ENCODE results near the gene FAM3A. TPM values are rescaled to one million over a fixed set of nuclear protein-coding genes. Genes with fewer than 3 reads are reported as not detected.

Gene FAM3A
- total and polyA plus RNA-seq, 2 of the 8 experiments (the other 6 are each of a cell fraction or from before 2014, with no cell fraction given) = 16.2 to 18.6 TPM

GRCh38 chrX:154460326-154460725, 55.7 kb downstream of the FAM3A start (continued):
- TF ChIP-seq CHD7 (IDR thresholded peaks at IDR 0.05; ENCODE audit: insufficient replicate concordance, low read length) = no peak
- TF ChIP-seq SRF (IDR thresholded peaks at IDR 0.05; ENCODE audit: low read depth, low read length) = no peak
- no peak for TF ChIP-seq EGR1 (IDR thresholded peaks at IDR 0.05; ENCODE audit: borderline replicate concordance, low read depth, low read length)
- no peak for TF ChIP-seq SP4 (IDR thresholded peaks at IDR 0.05; ENCODE audit: low read length)
- TF ChIP-seq RAD21 (IDR thresholded peaks at IDR 0.05 in 1 of 2, conservative IDR thresholded peaks at IDR 0.05 in 1 of 2; ENCODE audit: low read depth in 2 of 2, low read length in 2 of 2) = no peak
- no peak for TF ChIP-seq EZH2 (IDR thresholded peaks at IDR 0.05; ENCODE audit: low read depth, low read length, severe bottlenecking)
- TF ChIP-seq USF2 (IDR thresholded peaks at IDR 0.05; ENCODE audit: low read length) = no peak
- no peak for TF ChIP-seq SIX5 (IDR thresholded peaks at IDR 0.05; ENCODE audit: low read depth, low read length)
- no peak for TF ChIP-seq TCF12 (IDR thresholded peaks at IDR 0.05; ENCODE audit: low read depth, low read length)

All from H1 (cell line).